A204.1 (cell line): ENCODE data around the gene MBD3L1.

Source experiments
- FAIRE-seq: peaks from 2 replicates; lab custom pipeline; 2012; peaks lifted over from hg19 to GRCh38; lab: Jason Lieb, UNC

The MBD3L1 gene

GRCh38 chr19:8832132-8833021 is at the start of gene MBD3L1, which contains the start of gene ZNF558:
TSS of gene MBD3L1 (plus strand) at chr19:8832377. CDS start at chr19:8842679, 10,302 bp downstream.
TSS of gene ZNF558 (minus strand) at chr19:8832304. CDS start at chr19:8822659, 9,645 bp downstream.
- FAIRE-seq: peak; percentile 97

- FAIRE-seq: no peak
These were observed 37.4 kb upstream of the MBD3L1 start for GRCh38 chr19:8794823-8795222.

GRCh38 chr19:8806661-8807060 is 25.5 kb upstream of the MBD3L1 start:
- FAIRE-seq: no peak

GRCh38 chr19:8811315-8812172 is 20.6 kb upstream of the MBD3L1 start:
- no peak for FAIRE-seq

GRCh38 chr19:8814176-8814575 is 18.0 kb upstream of the MBD3L1 start:
- no peak for FAIRE-seq

GRCh38 chr19:8815780-8816179 is 16.4 kb upstream of the MBD3L1 start:
- FAIRE-seq: no peak

GRCh38 chr19:8820234-8820633 is 11.9 kb upstream of the MBD3L1 start:
- FAIRE-seq: no peak

- no peak for FAIRE-seq
These were observed 10.4 kb upstream of the MBD3L1 start for GRCh38 chr19:8821748-8822241.

GRCh38 chr19:8826371-8826770 is 5.8 kb upstream of the MBD3L1 start:
- no peak for FAIRE-seq

- no peak for FAIRE-seq
These were observed 4.9 kb upstream of the MBD3L1 start for GRCh38 chr19:8827277-8827676.

GRCh38 chr19:8831373-8831772 is 804 bp upstream of the MBD3L1 start:
- FAIRE-seq: no peak

- no peak for FAIRE-seq
These were observed 395 bp upstream of the MBD3L1 start for GRCh38 chr19:8831832-8832131.

- FAIRE-seq: no peak
These were observed 3.3 kb downstream of the MBD3L1 start for GRCh38 chr19:8835446-8835845.

GRCh38 chr19:8835877-8836276 is 3.7 kb downstream of the MBD3L1 start:
- no peak for FAIRE-seq

GRCh38 chr19:8840708-8841107 is 8.5 kb downstream of the MBD3L1 start:
- no peak for FAIRE-seq

- no peak for FAIRE-seq
These were observed 14.6 kb downstream of the MBD3L1 start for GRCh38 chr19:8846819-8847218.

GRCh38 chr19:8849232-8849631 is 17.1 kb downstream of the MBD3L1 start:
- FAIRE-seq: no peak

- FAIRE-seq: no peak
These were observed 18.3 kb downstream of the MBD3L1 start for GRCh38 chr19:8850488-8850887.

- no peak for FAIRE-seq
These were observed 26.1 kb downstream of the MBD3L1 start for GRCh38 chr19:8858260-8858659.

- no peak for FAIRE-seq
These were observed 34.2 kb downstream of the MBD3L1 start for GRCh38 chr19:8866344-8866743.

GRCh38 chr19:8877854-8878705 is 45.9 kb downstream of the MBD3L1 start:
- FAIRE-seq: no peak

- no peak for FAIRE-seq
These were observed 48.8 kb downstream of the MBD3L1 start for GRCh38 chr19:8880868-8881488.
